Small intestine (tissue), 7 donors: ENCODE results near the gene VCL. TPM values are rescaled to one million over a fixed set of nuclear protein-coding genes. Genes with fewer than 3 reads are reported as not detected.

Experiments used
- DNase-seq, 2 donors: peaks; one replicate each; pipeline versions ENCODE4 v3.0.0 to v3.0.0-alpha.2; 2013
- FAIRE-seq: peaks from 2 replicates; lab custom pipeline; 2012; peaks lifted over from hg19 to GRCh38; lab: Jason Lieb, UNC
- H3K27ac ChIP-seq, 3 donors: one replicate each; pipeline ENCODE4 v1.5.1; 2013; ENCODE audit warnings: low read length in 2 of 3, mild to moderate bottlenecking in 2 of 3, control low read depth in 1 of 3, inconsistent platforms in 1 of 3, low read depth in 1 of 3, moderate library complexity in 1 of 3
- H3K27me3 ChIP-seq, 3 donors: one replicate each; pipeline ENCODE4 v1.6.1; 2013; ENCODE audit warnings: low read length in 3 of 3, inconsistent platforms in 1 of 3; ENCODE audit not compliant: control insufficient read depth in 3 of 3, insufficient read depth in 3 of 3
- H3K36me3 ChIP-seq, 3 donors: one replicate each; pipeline ENCODE4 v1.6.1; 2013; ENCODE audit warnings: low read length in 3 of 3, inconsistent platforms in 1 of 3, low read depth in 1 of 3, mild to moderate bottlenecking in 1 of 3, moderate library complexity in 1 of 3; ENCODE audit not compliant: control insufficient read depth in 3 of 3, insufficient read depth in 2 of 3
- H3K4me1 ChIP-seq, 3 donors: one replicate each; pipeline ENCODE4 v1.6.1; 2013; ENCODE audit warnings: low read length in 2 of 3, inconsistent platforms in 1 of 3, low read depth in 1 of 3, mild to moderate bottlenecking in 1 of 3, moderate library complexity in 1 of 3; ENCODE audit not compliant: control insufficient read depth in 3 of 3, insufficient read depth in 2 of 3
- H3K4me3 ChIP-seq, 3 donors: one replicate each; pipeline ENCODE4 v1.5.1; 2013; ENCODE audit warnings: low read length in 3 of 3, control low read depth in 1 of 3, inconsistent platforms in 1 of 3, low read depth in 1 of 3, mild to moderate bottlenecking in 1 of 3, moderate library complexity in 1 of 3
- H3K9me3 ChIP-seq, 2 donors: one replicate each; pipeline ENCODE4 v1.6.1; 2013; ENCODE audit warnings: low read depth in 1 of 2, low read length in 1 of 2; ENCODE audit not compliant: control insufficient read depth in 2 of 2, insufficient read depth in 1 of 2
- WGBS, 3 donors: extraction: QIAGEN DNeasy Blood & Tissue Kit; methylation state at CpG; one replicate each; pipeline ENCODE4 v1.1.7; 2013; 5-methylcytosine and 5-hydroxymethylcytosine counted together
- polyA plus RNA-seq, 4 donors: library from polyadenylated mRNA; stranded (reverse) in 3 of 4; unstranded in 1 of 4; fragments of 200-250 nt in 3 of 4; fragments of 120-200 nt in 1 of 4; gene quantifications; one replicate each; pipeline versions ENCODE4 v1.2.1 to v1.2.3, GENCODE V29; 2013
- donor health status: healthy with polysubstance abuse.
- donor health status: control.
- donor health status: control.
- donor health status: Bipolar disorder and iron deficiency.
- donor health status: healthy.

VCL gene
- polyA plus RNA-seq, 4 donors, result 8.9 to 32.2 (median 20.9) TPM

DNA sequence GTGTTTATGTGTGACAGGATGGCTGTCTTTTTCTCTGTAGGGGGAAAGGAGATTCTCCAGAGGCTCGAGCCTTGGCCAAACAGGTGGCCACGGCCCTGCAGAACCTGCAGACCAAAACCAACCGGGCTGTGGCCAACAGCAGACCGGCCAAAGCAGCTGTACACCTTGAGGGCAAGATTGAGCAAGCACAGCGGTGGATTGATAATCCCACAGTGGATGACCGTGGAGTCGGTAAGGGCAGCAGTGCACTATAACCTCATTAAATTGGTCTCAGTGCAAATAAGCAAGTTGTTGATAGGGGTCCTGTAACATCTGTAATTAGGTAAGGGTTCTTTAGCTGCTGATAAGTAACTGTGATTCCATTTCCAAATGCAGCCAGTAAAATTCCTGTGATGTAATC, 96.3 kb downstream of the VCL start:
- Histone ChIP-seq H3K4me1 (no peaks in the 10 kb centered on the region), H3K27ac (no peak overlapping the region), H3K4me3 (no peak overlapping the region), H3K36me3 (peaks cover 11 to 40% (median 26%) of the 10 kb centered on the region in 3 donors), H3K27me3 (no peaks in the 10 kb centered on the region), H3K9me3 (no peaks in the 10 kb centered on the region)
- no peak for DNase-seq
- WGBS, 3 donors, result 93 to 95% (median 94%) methylated on average over 7 of the region's 7 CpGs
- FAIRE-seq, result no peak

DNA sequence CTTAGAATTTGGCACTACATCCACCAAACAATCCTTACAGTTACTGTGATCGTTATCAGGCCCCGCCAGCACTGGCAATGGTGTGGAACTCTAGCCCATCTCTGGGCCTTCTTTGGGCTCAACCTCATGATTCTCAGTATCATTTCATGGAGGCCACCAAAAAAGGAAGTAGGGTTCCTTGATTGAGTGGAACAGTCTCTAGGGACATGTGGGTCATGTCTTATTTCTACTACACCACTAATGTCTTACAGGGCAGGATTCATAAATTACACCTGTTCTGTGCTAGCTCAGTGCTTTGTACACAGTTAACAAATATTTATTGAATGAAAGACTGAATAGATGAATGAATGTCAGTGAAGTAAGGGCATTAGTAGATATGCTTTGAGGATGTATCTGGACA, 98.9 kb downstream of the VCL start:
- Histone ChIP-seq H3K9me3 (no peaks in the 10 kb centered on the region), H3K4me1 (no peaks in the 10 kb centered on the region), H3K36me3 (peaks cover 14 to 44% (median 29%) of the 10 kb centered on the region in 3 donors), H3K27me3 (no peaks in the 10 kb centered on the region), H3K27ac (no peak overlapping the region), H3K4me3 (no peak overlapping the region)
- DNase-seq (no peak), FAIRE-seq (no peak)
- WGBS, 3 donors, result 79 to 100% (median 87%) methylated on average over 2 of the region's 2 CpGs

GRCh38 chr10:74097776-74098175, 99.9 kb downstream of the VCL start:
- FAIRE-seq, result no peak
- Histone ChIP-seq H3K27me3 (no peaks in the 10 kb centered on the region), H3K4me1 (no peaks in the 10 kb centered on the region), H3K27ac (no peak overlapping the region), H3K36me3 (peaks cover 14 to 48% (median 29%) of the 10 kb centered on the region in 3 donors), H3K4me3 (no peak overlapping the region), H3K9me3 (no peaks in the 10 kb centered on the region)
- no peak for DNase-seq
- 88 to 93% (median 88%) methylated on average over 9 of the region's 9 CpGs for WGBS, 3 donors

GRCh38 chr10:74099420-74099819, 101.5 kb downstream of the VCL start:
- H3K4me1 ChIP-seq, result no peaks in the 10 kb centered on the region
- FAIRE-seq (no peak), DNase-seq (no peak)
- 91 to 93% (median 91%) methylated on average over 3 of the region's 3 CpGs for WGBS, 3 donors
- H3K9me3 ChIP-seq, result no peaks in the 10 kb centered on the region
- no peak overlapping the region for H3K27ac ChIP-seq
- no peak overlapping the region for H3K4me3 ChIP-seq
- H3K27me3 ChIP-seq, result no peaks in the 10 kb centered on the region
- H3K36me3 ChIP-seq, result peaks cover 16 to 42% (median 23%) of the 10 kb centered on the region in 3 donors

- WGBS, 3 donors, result 94 to 96% (median 95%) methylated on average over 3 of the region's 3 CpGs
- FAIRE-seq (no peak), DNase-seq (no peak)
- Histone ChIP-seq H3K36me3 (peaks cover 14 to 41% (median 21%) of the 10 kb centered on the region in 3 donors), H3K4me1 (no peaks in the 10 kb centered on the region), H3K27ac (no peak overlapping the region), H3K4me3 (no peak overlapping the region), H3K9me3 (no peaks in the 10 kb centered on the region), H3K27me3 (no peaks in the 10 kb centered on the region)
These were observed 101.9 kb downstream of the VCL start for GRCh38 chr10:74099836-74100235.

GRCh38 chr10:74103560-74104258, 105.8 kb downstream of the VCL start:
- H3K36me3 ChIP-seq, result peaks cover 13 to 48% (median 20%) of the 10 kb centered on the region in 3 donors
- FAIRE-seq, result no peak

GRCh38 chr10:74104480-74104879, 106.6 kb downstream of the VCL start:
- no peaks in the 10 kb centered on the region for H3K9me3 ChIP-seq
- no peak overlapping the region for H3K4me3 ChIP-seq
- no peaks in the 10 kb centered on the region for H3K27me3 ChIP-seq
- FAIRE-seq (no peak), DNase-seq (no peak)
- no peaks in the 10 kb centered on the region for H3K4me1 ChIP-seq
- no peak overlapping the region for H3K27ac ChIP-seq
- WGBS, 3 donors, result 88 to 92% (median 91%) methylated on average over 5 of the region's 5 CpGs
- H3K36me3 ChIP-seq, result peaks cover 14 to 53% (median 18%) of the 10 kb centered on the region in 3 donors

More at GRCh38 chr10:74103560-74104258, 105.8 kb downstream of the VCL start:
- H3K4me3 ChIP-seq, result no peak overlapping the region
- H3K9me3 ChIP-seq, result no peaks in the 10 kb centered on the region
- no peaks in the 10 kb centered on the region for H3K4me1 ChIP-seq
- WGBS, 3 donors, result 89 to 93% (median 92%) methylated on average over 11 of the region's 11 CpGs
- H3K27ac ChIP-seq, result no peak overlapping the region
- DNase-seq, result no peak
- no peaks in the 10 kb centered on the region for H3K27me3 ChIP-seq

DNA sequence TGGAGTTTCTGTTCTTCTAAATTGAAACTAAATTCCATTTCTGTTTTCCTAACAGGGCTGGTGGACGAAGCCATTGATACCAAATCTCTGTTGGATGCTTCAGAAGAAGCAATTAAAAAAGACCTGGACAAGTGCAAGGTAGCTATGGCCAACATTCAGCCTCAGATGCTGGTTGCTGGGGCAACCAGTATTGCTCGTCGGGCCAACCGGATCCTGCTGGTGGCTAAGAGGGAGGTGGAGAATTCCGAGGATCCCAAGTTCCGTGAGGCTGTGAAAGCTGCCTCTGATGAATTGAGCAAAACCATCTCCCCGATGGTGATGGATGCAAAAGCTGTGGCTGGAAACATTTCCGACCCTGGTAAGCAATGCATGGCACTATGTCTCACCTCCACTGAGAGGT, 107.1 kb downstream of the VCL start:
- Histone ChIP-seq H3K4me3 (no peak overlapping the region), H3K36me3 (peaks cover 17 to 53% (median 17%) of the 10 kb centered on the region in 3 donors), H3K4me1 (no peaks in the 10 kb centered on the region), H3K27ac (no peak overlapping the region), H3K9me3 (no peaks in the 10 kb centered on the region), H3K27me3 (no peaks in the 10 kb centered on the region)
- DNase-seq (no peak), FAIRE-seq (no peak)
- 87 to 94% (median 89%) methylated on average over 8 of the region's 8 CpGs for WGBS, 3 donors
